ENCODE measurements around the gene TMEM267. TPM values are rescaled to one million over a fixed set of nuclear protein-coding genes. Genes with fewer than 3 reads are reported as not detected.

TMEM267 gene
- total RNA-seq, 4 donors from 2014 or later, result 3.0 to 13.5 (median 11.9) TPM

- intact Hi-C loops (cut with DNase I; ENCODE audit: low total_unique reads), result no loop called here
- DNase-seq (ENCODE audit: low spot score in 2 of 2), result no peak
- H3K4me3 ChIP-seq (ENCODE audit: low read depth, poor library complexity, severe bottlenecking), result no peak overlapping the region
- WGBS, 2 donors, result 89 to 92% methylated on average over 2 of the region's 2 CpGs
- TF ChIP-seq CTCF (IDR thresholded peaks at IDR 0.05), result no peak
- TF ChIP-seq POLR2A (IDR thresholded peaks at IDR 0.05), result no peak
These were observed 65.1 kb downstream of the TMEM267 start for GRCh38 chr5:43418561-43418960.

GRCh38 chr5:43416803-43417394 lies 66.8 kb downstream of the TMEM267 start:
- DNase-seq (ENCODE audit: low spot score in 2 of 2), result no peak
- WGBS, 2 donors, result 59 to 61% methylated on average over 3 of the region's 3 CpGs
- no peak overlapping the region for H3K4me3 ChIP-seq (ENCODE audit: low read depth, poor library complexity, severe bottlenecking)
- intact Hi-C loops (cut with DNase I; ENCODE audit: low total_unique reads), result no loop called here
- TF ChIP-seq POLR2A (IDR thresholded peaks at IDR 0.05), result no peak

- intact Hi-C loops (cut with DNase I; ENCODE audit: low total_unique reads), result no loop called here
- 79 to 80% methylated on average over 3 of the region's 3 CpGs for WGBS, 2 donors
- no peak for TF ChIP-seq POLR2A (IDR thresholded peaks at IDR 0.05)
- TF ChIP-seq CTCF (IDR thresholded peaks at IDR 0.05), result no peak
- DNase-seq (ENCODE audit: low spot score in 2 of 2), result no peak
- no peak overlapping the region for H3K4me3 ChIP-seq (ENCODE audit: low read depth, poor library complexity, severe bottlenecking)
These were observed 67.5 kb downstream of the TMEM267 start for GRCh38 chr5:43415935-43416802.

GRCh38 chr5:43413966-43414365 lies 69.7 kb downstream of the TMEM267 start:
- TF ChIP-seq CTCF (IDR thresholded peaks at IDR 0.05) (no peak), POLR2A (IDR thresholded peaks at IDR 0.05) (no peak)
- no peak overlapping the region for H3K4me3 ChIP-seq (ENCODE audit: low read depth, poor library complexity, severe bottlenecking)
- DNase-seq (ENCODE audit: low spot score in 2 of 2), result no peak
- intact Hi-C loops (cut with DNase I; ENCODE audit: low total_unique reads), result no loop called here
- WGBS, 2 donors, result 92 to 96% methylated on average over 2 of the region's 2 CpGs

- DNase-seq (ENCODE audit: low spot score in 2 of 2), result no peak
- intact Hi-C loops (cut with DNase I; ENCODE audit: low total_unique reads), result no loop called here
- WGBS, 2 donors, result 94 to 98% methylated on average over 1 of the region's 1 CpG
- TF ChIP-seq CTCF (IDR thresholded peaks at IDR 0.05) (no peak), POLR2A (IDR thresholded peaks at IDR 0.05) (no peak)
- no peak overlapping the region for H3K4me3 ChIP-seq (ENCODE audit: low read depth, poor library complexity, severe bottlenecking)
These were observed 71.0 kb downstream of the TMEM267 start for GRCh38 chr5:43412644-43413043.

- peak within 1 kb of the TSS; percentile 5 for H3K4me3 ChIP-seq (ENCODE audit: low read depth, poor library complexity, severe bottlenecking)
- DNase-seq (ENCODE audit: low spot score in 2 of 2), result no peak
- 63 to 75% methylated on average over 6 of the region's 6 CpGs for WGBS, 2 donors
- intact Hi-C loops (cut with DNase I; ENCODE audit: low total_unique reads), result no loop called here
- no peak for TF ChIP-seq POLR2A (IDR thresholded peaks at IDR 0.05)
- no peak for TF ChIP-seq CTCF (IDR thresholded peaks at IDR 0.05)
These were observed 71.5 kb downstream of the TMEM267 start, which contains the start of gene CCL28 for GRCh38 chr5:43412156-43412555. Gene CCL28, minus strand, starts transcription at chr5:43412391. Its CDS starts 75 bp downstream, at chr5:43412316.
